Activated CD8-positive, alpha-beta memory T cell treated with anti-CD3 and anti-CD28 coated beads, Interleukin-2, amount 50 U/mL, for 24 hours (primary cell): ENCODE measurements around the gene SMC6.

Source experiments
- DNase-seq: peaks from one replicate; pipeline ENCODE4 v3.0.0-alpha.2; 2020; ENCODE audit errors: extremely low read depth

Gene SMC6

DNA sequence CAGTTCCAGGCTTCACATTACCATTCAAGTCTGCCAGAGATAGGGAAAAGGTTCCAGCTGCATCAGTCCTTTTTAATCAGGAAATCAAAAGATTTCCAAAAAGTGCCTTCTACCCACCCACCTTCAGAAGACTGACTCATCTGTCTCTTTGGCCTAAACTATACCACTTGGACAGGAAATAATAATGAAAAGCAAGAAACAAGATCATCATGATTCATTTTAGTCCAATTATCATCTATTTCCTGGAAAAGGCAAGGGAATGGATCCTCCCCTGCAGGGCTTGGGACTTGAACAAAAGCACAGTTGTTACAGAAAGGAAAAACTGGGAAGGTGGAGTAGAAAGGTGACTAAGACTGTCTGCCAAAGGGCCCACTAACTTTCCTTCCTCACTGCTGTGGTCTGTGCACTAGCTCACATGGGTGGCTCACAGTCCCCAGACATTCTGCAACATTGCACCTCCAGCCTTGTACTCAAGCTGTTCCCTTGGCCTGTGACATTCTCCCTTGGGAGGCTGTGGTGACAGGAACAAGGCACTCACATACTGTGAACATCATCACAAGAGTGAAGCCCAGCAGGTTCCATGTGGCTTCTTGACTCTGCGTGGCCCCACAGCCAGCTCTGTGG, 137.8 kb downstream of the SMC6 start:
- no peak for DNase-seq

DNA sequence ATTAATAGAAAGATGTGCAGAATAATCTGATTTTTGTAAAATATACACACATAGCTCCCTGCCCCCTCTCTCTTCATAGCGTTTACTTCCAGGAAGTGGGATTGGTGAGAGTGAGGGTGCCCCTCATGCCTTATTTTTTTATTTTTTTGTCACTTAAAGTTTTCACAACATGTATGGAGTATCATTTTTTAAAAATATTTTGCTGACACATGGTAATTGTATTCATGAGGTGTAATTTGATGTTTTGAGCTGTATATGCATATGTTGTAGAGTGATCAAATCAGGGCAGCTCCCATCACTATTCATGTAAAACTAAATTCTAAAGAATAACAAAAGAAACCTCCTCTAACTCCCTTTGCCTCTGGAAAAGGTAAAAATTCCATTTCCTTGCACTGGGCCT, 138.5 kb downstream of the SMC6 start:
- DNase-seq: no peak

- no peak for DNase-seq
These were observed 139.3 kb downstream of the SMC6 start for GRCh38 chr2:17614174-17614930.
